ENCODE results near the gene LRBA. TPM values are rescaled to one million over a fixed set of nuclear protein-coding genes. Genes with fewer than 3 reads are reported as not detected.

The LRBA gene
- total and polyA plus RNA-seq, 2 of the 4 experiments (the other 2 are of a cell fraction) = 10.2 to 51.6 TPM

DNA sequence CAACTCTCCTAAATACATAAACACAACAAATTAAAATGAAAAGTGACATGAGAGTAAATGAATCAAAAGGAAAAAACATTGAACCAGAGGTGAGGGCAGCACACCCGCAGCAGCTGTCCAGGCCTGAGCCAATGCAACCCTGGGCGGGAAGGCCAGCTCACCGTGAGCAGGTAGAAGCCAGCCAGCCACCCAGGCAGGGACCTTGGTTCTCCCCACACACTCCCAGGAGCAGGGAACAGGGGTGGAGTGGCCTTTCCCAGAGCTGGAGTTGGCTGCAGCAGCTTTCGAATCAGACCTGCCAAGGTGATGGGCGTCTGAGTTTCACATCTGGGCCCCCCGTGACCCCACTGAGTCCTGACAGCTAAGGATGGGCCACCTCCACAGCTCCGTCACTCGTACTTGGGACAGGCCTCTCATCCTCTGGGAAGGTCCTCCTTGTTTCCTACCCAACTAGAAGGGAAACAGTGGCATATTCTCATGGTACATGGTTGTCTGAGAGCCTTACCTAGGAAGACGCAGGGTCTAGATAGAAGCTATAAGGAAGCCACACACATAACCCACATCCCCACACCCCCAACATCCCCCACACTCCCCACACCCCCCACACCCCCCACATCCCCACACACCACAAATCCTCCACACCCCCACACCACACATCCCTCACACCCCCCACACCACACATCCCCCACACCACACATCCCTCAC is 764.6 kb downstream of the LRBA start:
- CTCF ChIA-PET = interaction anchor here (1.5 kb wide), 1 partner anchor 12 kb away, joined by 4 read pairs; no protein-coding TSS in a partner anchor
- Histone ChIP-seq H3K27ac (ENCODE audit: insufficient read depth, low read length) (0 out of 2 replicates have a peak overlapping the region, but pooled peaks have one; percentile 20), H2AK9ac (replicated peaks; ENCODE audit: low read depth, low read length, poor library complexity) (no peak overlapping the region), H3K9me3 (ENCODE audit: control insufficient read depth, insufficient read depth, low read length) (no peaks in the 10 kb centered on the region), H3K4me1 (ENCODE audit: control insufficient read depth, insufficient read depth, low read length) (peaks cover 3% of the 10 kb centered on the region; the same call in 1 of the 2 replicates), H2BK20ac (ENCODE audit: low read depth, low read length) (no peak overlapping the region), H3K4me3 (ENCODE audit: insufficient read depth, low read depth, low read length) (no peak overlapping the region), H3K4me2 (ENCODE audit: low read depth, low read length) (no peak overlapping the region), H2BK120ac (ENCODE audit: low read depth, low read length) (no peak overlapping the region), H4K20me1 (ENCODE audit: insufficient read depth, low read length) (no peaks in the 10 kb centered on the region), H3K79me1 (ENCODE audit: low read depth in 1 of 2, low read length in 2 of 2) (0 out of 4 replicates have a peak, but pooled peaks cover 0 to 4% of the 10 kb centered on the region in 2 experiments), H3K27me3 (ENCODE audit: control insufficient read depth, insufficient read depth, low read length) (no peaks in the 10 kb centered on the region), H4K8ac (ENCODE audit: low read depth in 2 of 2, low read length in 2 of 2) (no peak overlapping the region), H3K9ac (ENCODE audit: low read depth, low read length) (no peak overlapping the region), H3K23ac (ENCODE audit: low read depth, low read length) (no peak overlapping the region), H3K36me3 (ENCODE audit: control insufficient read depth, insufficient read depth, low read length) (peaks cover 25% of the 10 kb centered on the region), H4K5ac (ENCODE audit: low read depth, low read length) (peak overlapping the region; percentile 14; the same call in 1 of the 2 replicates), H2AFZ (replicated peaks; ENCODE audit: low read length, poor library complexity) (no peak overlapping the region), H3K4ac (ENCODE audit: low read depth, low read length) (no peak overlapping the region), H3K14ac (replicated peaks; ENCODE audit: low read depth, low read length) (no peak overlapping the region), H2BK5ac (ENCODE audit: low read depth, low read length, poor library complexity, severe bottlenecking) (peak overlapping the region; percentile 50), H3K56ac (ENCODE audit: extremely low read depth, insufficient read depth, low read length) (no peak overlapping the region), H3K18ac (ENCODE audit: low read depth, low read length) (no peak overlapping the region), H3K9me1 (ENCODE audit: insufficient read depth, low read length) (peaks cover 3% of the 10 kb centered on the region; the same call in 1 of the 2 replicates), H2AK5ac (ENCODE audit: low read depth, low read length) (no peak overlapping the region), H2BK15ac (ENCODE audit: low read depth, low read length) (no peak overlapping the region), H4K91ac (ENCODE audit: insufficient read depth, low read depth, low read length) (no peak overlapping the region)
- intact Hi-C loops (cut with micrococcal nuclease) (no loop called here), in situ Hi-C loops (cut with MboI; ENCODE audit: low sequenced_read_pairs) (no loop called here), dilution Hi-C loops (cut with HindIII; ENCODE audit: low sequenced_read_pairs, unreplicated experiment) (no loop called here)
- no TSS peak for BruUV-seq (replicated peaks)
- TF ChIP-seq, protein P1, sequence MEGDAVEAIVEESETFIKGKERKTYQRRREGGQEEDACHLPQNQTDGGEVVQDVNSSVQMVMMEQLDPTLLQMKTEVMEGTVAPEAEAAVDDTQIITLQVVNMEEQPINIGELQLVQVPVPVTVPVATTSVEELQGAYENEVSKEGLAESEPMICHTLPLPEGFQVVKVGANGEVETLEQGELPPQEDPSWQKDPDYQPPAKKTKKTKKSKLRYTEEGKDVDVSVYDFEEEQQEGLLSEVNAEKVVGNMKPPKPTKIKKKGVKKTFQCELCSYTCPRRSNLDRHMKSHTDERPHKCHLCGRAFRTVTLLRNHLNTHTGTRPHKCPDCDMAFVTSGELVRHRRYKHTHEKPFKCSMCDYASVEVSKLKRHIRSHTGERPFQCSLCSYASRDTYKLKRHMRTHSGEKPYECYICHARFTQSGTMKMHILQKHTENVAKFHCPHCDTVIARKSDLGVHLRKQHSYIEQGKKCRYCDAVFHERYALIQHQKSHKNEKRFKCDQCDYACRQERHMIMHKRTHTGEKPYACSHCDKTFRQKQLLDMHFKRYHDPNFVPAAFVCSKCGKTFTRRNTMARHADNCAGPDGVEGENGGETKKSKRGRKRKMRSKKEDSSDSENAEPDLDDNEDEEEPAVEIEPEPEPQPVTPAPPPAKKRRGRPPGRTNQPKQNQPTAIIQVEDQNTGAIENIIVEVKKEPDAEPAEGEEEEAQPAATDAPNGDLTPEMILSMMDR (conservative IDR thresholded peaks at IDR 0.05; ENCODE audit: low read depth, low read length) = no peak
- TF ChIP-seq FOS (IDR thresholded peaks at IDR 0.05; ENCODE audit: low read depth, low read length) (no peak), SMC3 (IDR thresholded peaks at IDR 0.05; ENCODE audit: low read depth, low read length) (no peak), CHD1 (IDR thresholded peaks at IDR 0.05; ENCODE audit: low read depth, low read length) (no peak), RFX5 (IDR thresholded peaks at IDR 0.05; ENCODE audit: low read depth, low read length) (no peak), NFE2L2 (IDR thresholded peaks at IDR 0.05; ENCODE audit: low read depth, low read length) (no peak), BHLHE40 (IDR thresholded peaks at IDR 0.05; ENCODE audit: low read depth, low read length) (no peak), CEBPB (IDR thresholded peaks at IDR 0.05; ENCODE audit: low read depth, low read length) (no peak)
- TF ChIP-seq, protein P2, sequence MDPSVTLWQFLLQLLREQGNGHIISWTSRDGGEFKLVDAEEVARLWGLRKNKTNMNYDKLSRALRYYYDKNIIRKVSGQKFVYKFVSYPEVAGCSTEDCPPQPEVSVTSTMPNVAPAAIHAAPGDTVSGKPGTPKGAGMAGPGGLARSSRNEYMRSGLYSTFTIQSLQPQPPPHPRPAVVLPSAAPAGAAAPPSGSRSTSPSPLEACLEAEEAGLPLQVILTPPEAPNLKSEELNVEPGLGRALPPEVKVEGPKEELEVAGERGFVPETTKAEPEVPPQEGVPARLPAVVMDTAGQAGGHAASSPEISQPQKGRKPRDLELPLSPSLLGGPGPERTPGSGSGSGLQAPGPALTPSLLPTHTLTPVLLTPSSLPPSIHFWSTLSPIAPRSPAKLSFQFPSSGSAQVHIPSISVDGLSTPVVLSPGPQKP (IDR thresholded peaks at IDR 0.05; ENCODE audit: borderline replicate concordance, low read depth, low read length) = no peak
- no peak for DNase-seq
- POLR2A ChIA-PET (ENCODE audit: unreplicated experiment) = no interaction called here
- no peak for ATAC-seq (ENCODE audit: low read depth)
- WGBS, 2 experiments (ENCODE audit: extremely low coverage in 2 of 2, insufficient read length in 1 of 2) = 95% methylated on average over 4 of the region's 9 CpGs; no CpG with 5 or more reads in 1 of the 2 experiments
